GM23338 (cell line): Measurements from ENCODE around the gene SMYD3.

Experiments used
- CREB1 ChIP-seq: fragments of 250-450 bp; sonication (Bioruptor Pico); IDR thresholded peaks from 2 replicates; pipeline ENCODE4 v1.5.0; 2020; ENCODE audit warnings: low read depth, mild to moderate bottlenecking, moderate library complexity
- EZH2 ChIP-seq: fragments of 200-600 bp; sonication (generic); IDR thresholded peaks from one replicate; pipeline ENCODE4 v1.8.0; 2017; ENCODE audit warnings: antibody characterized with exemption, mild to moderate bottlenecking, low read depth; ENCODE audit not compliant: unreplicated experiment
- EZH2phosphoT487 ChIP-seq: fragments of 200-600 bp; sonication (generic); IDR thresholded peaks from one replicate; pipeline ENCODE4 v1.8.1; 2018; ENCODE audit warnings: antibody characterized with exemption; ENCODE audit not compliant: unreplicated experiment
- JUNB ChIP-seq: IDR thresholded peaks from one replicate; pipeline ENCODE4 v1.6.1; 2016; ENCODE audit warnings: antibody characterized with exemption; ENCODE audit not compliant: unreplicated experiment
- NANOG ChIP-seq: IDR thresholded peaks from 2 replicates; pipeline ENCODE4 v1.6.1; 2016; ENCODE audit warnings: antibody characterized with exemption, borderline replicate concordance
- POLR2AphosphoS5 ChIP-seq: IDR thresholded peaks from 2 replicates; pipeline ENCODE4 v1.6.1; 2016; ENCODE audit warnings: antibody characterized with exemption, low read depth
- ZNF114 ChIP-seq: fragments of 250-450 bp; sonication (Bioruptor Pico); IDR thresholded peaks from 2 replicates; pipeline ENCODE4 v1.5.0; 2020; ENCODE audit warnings: mild to moderate bottlenecking, moderate library complexity
- ZNF331 ChIP-seq: fragments of 250-450 bp; sonication (Bioruptor Pico); IDR thresholded peaks from 2 replicates; pipeline ENCODE4 v1.5.0; 2020; ENCODE audit warnings: low read depth, mild to moderate bottlenecking, moderate library complexity
- TF ChIP-seq, protein P1 (sequence below), 2 experiments: fragments of 200-600 bp in 1 of 2; sonication (generic) in 1 of 2; conservative IDR thresholded peaks; 2 replicates each; pipeline versions ENCODE4 v1.5.1 to v1.6.1; 2016 to 2017; ENCODE audit warnings: antibody characterized with exemption in 2 of 2, low read depth in 2 of 2, mild to moderate bottlenecking in 2 of 2, moderate library complexity in 1 of 2
- TF ChIP-seq, protein P2 (sequence below): IDR thresholded peaks from one replicate; pipeline ENCODE4 v1.6.1; 2018; ENCODE audit warnings: antibody characterized with exemption; ENCODE audit not compliant: unreplicated experiment
- TF ChIP-seq, protein P3 (sequence below): IDR thresholded peaks from 2 replicates; pipeline ENCODE4 v1.6.1; 2016; ENCODE audit warnings: antibody characterized with exemption

DNA sequence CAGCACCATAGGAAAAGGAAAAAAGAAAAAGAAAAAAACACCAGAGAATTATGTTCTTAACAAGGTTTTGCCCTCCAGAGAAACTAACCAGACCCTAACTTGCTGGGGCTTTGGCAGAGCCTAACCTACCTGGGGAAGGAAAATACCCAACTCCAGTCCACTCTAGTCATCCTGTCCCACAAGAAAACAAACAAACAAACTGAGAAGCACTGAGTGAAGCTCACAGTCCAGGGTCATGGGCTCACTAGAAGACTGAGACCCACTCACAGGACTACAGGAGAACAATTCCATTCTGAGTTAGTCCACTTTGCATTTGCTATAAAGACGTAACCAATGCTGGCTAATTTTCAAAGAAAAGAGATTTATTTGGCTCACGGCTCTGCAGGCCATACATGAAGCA, 543.4 kb downstream of the SMYD3 start:
- TF ChIP-seq EZH2 = no peak
- TF ChIP-seq, protein P1, sequence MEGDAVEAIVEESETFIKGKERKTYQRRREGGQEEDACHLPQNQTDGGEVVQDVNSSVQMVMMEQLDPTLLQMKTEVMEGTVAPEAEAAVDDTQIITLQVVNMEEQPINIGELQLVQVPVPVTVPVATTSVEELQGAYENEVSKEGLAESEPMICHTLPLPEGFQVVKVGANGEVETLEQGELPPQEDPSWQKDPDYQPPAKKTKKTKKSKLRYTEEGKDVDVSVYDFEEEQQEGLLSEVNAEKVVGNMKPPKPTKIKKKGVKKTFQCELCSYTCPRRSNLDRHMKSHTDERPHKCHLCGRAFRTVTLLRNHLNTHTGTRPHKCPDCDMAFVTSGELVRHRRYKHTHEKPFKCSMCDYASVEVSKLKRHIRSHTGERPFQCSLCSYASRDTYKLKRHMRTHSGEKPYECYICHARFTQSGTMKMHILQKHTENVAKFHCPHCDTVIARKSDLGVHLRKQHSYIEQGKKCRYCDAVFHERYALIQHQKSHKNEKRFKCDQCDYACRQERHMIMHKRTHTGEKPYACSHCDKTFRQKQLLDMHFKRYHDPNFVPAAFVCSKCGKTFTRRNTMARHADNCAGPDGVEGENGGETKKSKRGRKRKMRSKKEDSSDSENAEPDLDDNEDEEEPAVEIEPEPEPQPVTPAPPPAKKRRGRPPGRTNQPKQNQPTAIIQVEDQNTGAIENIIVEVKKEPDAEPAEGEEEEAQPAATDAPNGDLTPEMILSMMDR (conservative IDR thresholded peaks at IDR 0.05; ENCODE audit: low read depth in 2 of 2) = no peak
- no peak for TF ChIP-seq CREB1
- TF ChIP-seq EZH2phosphoT487 = no peak
- TF ChIP-seq, protein P2, sequence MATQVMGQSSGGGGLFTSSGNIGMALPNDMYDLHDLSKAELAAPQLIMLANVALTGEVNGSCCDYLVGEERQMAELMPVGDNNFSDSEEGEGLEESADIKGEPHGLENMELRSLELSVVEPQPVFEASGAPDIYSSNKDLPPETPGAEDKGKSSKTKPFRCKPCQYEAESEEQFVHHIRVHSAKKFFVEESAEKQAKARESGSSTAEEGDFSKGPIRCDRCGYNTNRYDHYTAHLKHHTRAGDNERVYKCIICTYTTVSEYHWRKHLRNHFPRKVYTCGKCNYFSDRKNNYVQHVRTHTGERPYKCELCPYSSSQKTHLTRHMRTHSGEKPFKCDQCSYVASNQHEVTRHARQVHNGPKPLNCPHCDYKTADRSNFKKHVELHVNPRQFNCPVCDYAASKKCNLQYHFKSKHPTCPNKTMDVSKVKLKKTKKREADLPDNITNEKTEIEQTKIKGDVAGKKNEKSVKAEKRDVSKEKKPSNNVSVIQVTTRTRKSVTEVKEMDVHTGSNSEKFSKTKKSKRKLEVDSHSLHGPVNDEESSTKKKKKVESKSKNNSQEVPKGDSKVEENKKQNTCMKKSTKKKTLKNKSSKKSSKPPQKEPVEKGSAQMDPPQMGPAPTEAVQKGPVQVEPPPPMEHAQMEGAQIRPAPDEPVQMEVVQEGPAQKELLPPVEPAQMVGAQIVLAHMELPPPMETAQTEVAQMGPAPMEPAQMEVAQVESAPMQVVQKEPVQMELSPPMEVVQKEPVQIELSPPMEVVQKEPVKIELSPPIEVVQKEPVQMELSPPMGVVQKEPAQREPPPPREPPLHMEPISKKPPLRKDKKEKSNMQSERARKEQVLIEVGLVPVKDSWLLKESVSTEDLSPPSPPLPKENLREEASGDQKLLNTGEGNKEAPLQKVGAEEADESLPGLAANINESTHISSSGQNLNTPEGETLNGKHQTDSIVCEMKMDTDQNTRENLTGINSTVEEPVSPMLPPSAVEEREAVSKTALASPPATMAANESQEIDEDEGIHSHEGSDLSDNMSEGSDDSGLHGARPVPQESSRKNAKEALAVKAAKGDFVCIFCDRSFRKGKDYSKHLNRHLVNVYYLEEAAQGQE = no peak
- no peak for TF ChIP-seq NANOG
- TF ChIP-seq, protein P3, sequence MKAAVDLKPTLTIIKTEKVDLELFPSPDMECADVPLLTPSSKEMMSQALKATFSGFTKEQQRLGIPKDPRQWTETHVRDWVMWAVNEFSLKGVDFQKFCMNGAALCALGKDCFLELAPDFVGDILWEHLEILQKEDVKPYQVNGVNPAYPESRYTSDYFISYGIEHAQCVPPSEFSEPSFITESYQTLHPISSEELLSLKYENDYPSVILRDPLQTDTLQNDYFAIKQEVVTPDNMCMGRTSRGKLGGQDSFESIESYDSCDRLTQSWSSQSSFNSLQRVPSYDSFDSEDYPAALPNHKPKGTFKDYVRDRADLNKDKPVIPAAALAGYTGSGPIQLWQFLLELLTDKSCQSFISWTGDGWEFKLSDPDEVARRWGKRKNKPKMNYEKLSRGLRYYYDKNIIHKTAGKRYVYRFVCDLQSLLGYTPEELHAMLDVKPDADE = no peak
- no peak for TF ChIP-seq ZNF331 (CRISPR knock-in tag)
- no peak for TF ChIP-seq POLR2AphosphoS5
- no peak for TF ChIP-seq JUNB
- TF ChIP-seq ZNF114 (CRISPR knock-in tag) = no peak
